ENCODE data around the gene HMX1. TPM values are rescaled to one million over a fixed set of nuclear protein-coding genes. Genes with fewer than 3 reads are reported as not detected.

HMX1 gene
- total and polyA plus RNA-seq, 2 donors (not counting 3 experiments of a cell fraction or from before 2014, with no cell fraction given): not detected

DNA sequence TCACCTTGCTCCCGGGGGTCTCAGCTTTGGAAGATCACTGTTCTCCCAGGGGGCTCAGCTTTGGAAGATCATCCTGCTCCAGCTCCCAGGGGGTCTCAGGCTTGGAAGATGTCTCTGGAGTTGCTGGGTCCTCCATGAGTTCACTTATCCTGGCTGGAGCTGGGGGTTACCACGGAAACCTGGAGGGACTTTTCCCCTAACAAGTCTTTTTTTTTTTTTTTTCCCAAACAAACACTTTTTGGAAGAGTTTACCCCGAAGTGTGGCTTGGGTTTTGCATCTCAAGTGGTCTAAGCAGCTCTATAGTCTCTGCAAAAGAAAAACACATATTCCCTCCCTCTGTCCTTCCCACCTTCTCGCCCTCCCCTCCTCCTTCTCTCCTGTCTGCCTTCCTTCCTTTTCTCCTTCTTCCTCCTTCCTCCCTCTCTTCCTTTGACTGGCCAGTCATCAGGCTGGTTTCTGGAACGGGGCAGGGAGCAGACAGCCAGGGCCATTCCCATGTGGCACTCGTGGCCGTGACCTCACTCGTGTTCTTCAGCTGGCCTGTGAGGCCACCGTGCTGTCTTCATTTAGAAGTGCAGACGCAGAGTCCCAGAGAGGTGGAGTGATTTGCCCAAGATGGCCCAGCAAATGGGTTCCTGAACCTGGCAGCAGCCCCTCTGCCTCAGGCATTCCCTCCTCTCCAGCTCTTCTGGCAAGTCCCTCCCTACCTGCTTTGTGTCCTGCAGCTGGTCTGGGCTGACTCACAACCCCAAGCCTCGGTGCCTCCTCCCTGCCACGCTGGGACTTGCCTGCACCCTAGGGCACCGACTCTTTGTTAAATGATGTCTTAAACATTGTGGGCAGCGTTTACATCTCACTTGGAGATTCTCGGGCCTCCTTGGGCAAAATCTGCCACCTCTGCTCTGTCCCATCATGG, 25.9 kb upstream of the HMX1 start:
- H3K79me2 ChIP-seq (ENCODE audit: control insufficient read depth, insufficient read depth, low read length): no peaks in the 10 kb centered on the region
- dilution Hi-C loops (cut with MboI; ENCODE audit: extremely low pct_ligation_motif_present, low sequenced_read_pairs) (no loop called here), intact Hi-C loops (cut with micrococcal nuclease) (no loop called here)
- no peaks in the 10 kb centered on the region for H3K4me1 ChIP-seq (ENCODE audit: control insufficient read depth, extremely low read depth, insufficient read depth, low read length)
- H3K4me3 ChIP-seq (replicated peaks in 1 of 3; ENCODE audit: insufficient read depth in 1 of 3, low read depth in 1 of 3, low read length in 3 of 3): no peak overlapping the region
- no peak overlapping the region for H3K9ac ChIP-seq (replicated peaks; ENCODE audit: extremely low read depth, insufficient read depth, low read length)
- CTCF ChIA-PET: no interaction called here
- H4K20me1 ChIP-seq (replicated peaks; ENCODE audit: control insufficient read depth, extremely low read depth, insufficient read depth, low read length): no peaks in the 10 kb centered on the region
- TF ChIP-seq POLR2AphosphoS5 (IDR thresholded peaks at IDR 0.05; ENCODE audit: insufficient read depth, low read depth, low read length): no peak
- no peak for TF ChIP-seq POLR2A (IDR thresholded peaks at IDR 0.05; ENCODE audit: low read depth, low read length)
- TF ChIP-seq EZH2 (IDR thresholded peaks at IDR 0.05; ENCODE audit: borderline replicate concordance, low read depth, low read length, severe bottlenecking): no peak
- no peak for TF ChIP-seq GATA2 (IDR thresholded peaks at IDR 0.05; ENCODE audit: insufficient read depth, insufficient read length, low read depth, low read length)
- no peak for TF ChIP-seq FOS (IDR thresholded peaks at IDR 0.05; ENCODE audit: borderline replicate concordance, insufficient read depth, low read length)
- TF ChIP-seq MYC (IDR thresholded peaks at IDR 0.05; ENCODE audit: low read depth, low read length): no peak
- TF ChIP-seq, protein P1, sequence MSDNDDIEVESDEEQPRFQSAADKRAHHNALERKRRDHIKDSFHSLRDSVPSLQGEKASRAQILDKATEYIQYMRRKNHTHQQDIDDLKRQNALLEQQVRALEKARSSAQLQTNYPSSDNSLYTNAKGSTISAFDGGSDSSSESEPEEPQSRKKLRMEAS (IDR thresholded peaks at IDR 0.05; ENCODE audit: insufficient read depth, insufficient read length): no peak
- no peak for TF ChIP-seq JUN (IDR thresholded peaks at IDR 0.05; ENCODE audit: borderline replicate concordance, insufficient read depth, insufficient read length, low read depth)
- TF ChIP-seq, protein P2, sequence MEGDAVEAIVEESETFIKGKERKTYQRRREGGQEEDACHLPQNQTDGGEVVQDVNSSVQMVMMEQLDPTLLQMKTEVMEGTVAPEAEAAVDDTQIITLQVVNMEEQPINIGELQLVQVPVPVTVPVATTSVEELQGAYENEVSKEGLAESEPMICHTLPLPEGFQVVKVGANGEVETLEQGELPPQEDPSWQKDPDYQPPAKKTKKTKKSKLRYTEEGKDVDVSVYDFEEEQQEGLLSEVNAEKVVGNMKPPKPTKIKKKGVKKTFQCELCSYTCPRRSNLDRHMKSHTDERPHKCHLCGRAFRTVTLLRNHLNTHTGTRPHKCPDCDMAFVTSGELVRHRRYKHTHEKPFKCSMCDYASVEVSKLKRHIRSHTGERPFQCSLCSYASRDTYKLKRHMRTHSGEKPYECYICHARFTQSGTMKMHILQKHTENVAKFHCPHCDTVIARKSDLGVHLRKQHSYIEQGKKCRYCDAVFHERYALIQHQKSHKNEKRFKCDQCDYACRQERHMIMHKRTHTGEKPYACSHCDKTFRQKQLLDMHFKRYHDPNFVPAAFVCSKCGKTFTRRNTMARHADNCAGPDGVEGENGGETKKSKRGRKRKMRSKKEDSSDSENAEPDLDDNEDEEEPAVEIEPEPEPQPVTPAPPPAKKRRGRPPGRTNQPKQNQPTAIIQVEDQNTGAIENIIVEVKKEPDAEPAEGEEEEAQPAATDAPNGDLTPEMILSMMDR (IDR thresholded peaks at IDR 0.05; ENCODE audit: extremely low read depth in 1 of 2, insufficient read depth in 1 of 2, low read depth in 1 of 2, low read length in 2 of 2): no peak
- no TSS peak for BruUV-seq (replicated peaks)
- H3K9me3 ChIP-seq (replicated peaks; ENCODE audit: control insufficient read depth, insufficient read depth, low read length): peaks cover 2% of the 10 kb centered on the region
- no peaks in the 10 kb centered on the region for H3K36me3 ChIP-seq (ENCODE audit: control insufficient read depth in 2 of 2, extremely low read depth in 1 of 2, insufficient read depth in 2 of 2, low read length in 2 of 2)
- H3K27me3 ChIP-seq (ENCODE audit: control insufficient read depth in 2 of 2, insufficient read depth in 2 of 2, low read length in 2 of 2): peaks cover 16 to 22% of the 10 kb centered on the region in 2 experiments
- H3K9me1 ChIP-seq (replicated peaks; ENCODE audit: control insufficient read depth, extremely low read depth, insufficient read depth, low read length): no peaks in the 10 kb centered on the region
- H2AFZ ChIP-seq (ENCODE audit: low read depth, low read length): no peak overlapping the region
- no peak overlapping the region for H3K27ac ChIP-seq (ENCODE audit: insufficient read depth, low read depth, low read length)
- DNase-seq (ENCODE audit: low read depth, low spot score): no peak
- no peak for FAIRE-seq
- H3K4me2 ChIP-seq (ENCODE audit: insufficient read depth, low read length): no peak overlapping the region
- POLR2A ChIA-PET: no interaction called here
